Activated CD8-positive, alpha-beta memory T cell treated with anti-CD3 and anti-CD28 coated beads for 24 hours (primary cell): Measurements from ENCODE around the gene CDH8.
"Not testable (repeated sequence)": the region's sequence is repeated elsewhere in the genome, so short reads cannot be mapped to it uniquely, and the experiment has no call there.

Experiments used
- DNase-seq: peaks from one replicate; pipeline ENCODE4 v3.0.0-alpha.2; 2020

CDH8 gene

DNA sequence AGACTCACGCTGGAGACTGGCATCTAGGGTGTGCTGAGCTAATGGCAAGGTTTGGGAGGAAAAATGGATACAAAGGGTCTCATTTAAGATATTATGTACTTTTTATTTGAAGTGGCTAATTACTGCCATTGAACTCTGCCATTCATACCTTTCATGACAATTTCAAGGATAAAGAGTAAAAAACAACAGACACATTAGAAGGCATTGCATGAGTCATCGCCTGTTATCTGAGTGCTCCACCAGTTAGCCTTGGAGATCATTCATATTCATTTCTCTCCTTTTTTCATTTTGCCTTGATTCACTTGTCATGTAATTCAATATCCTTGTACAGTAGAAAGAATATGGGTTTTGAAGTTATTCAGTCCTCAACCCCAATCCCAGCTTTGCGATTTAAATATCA lies 109.5 kb downstream of the CDH8 start:
- no peak for DNase-seq

GRCh38 chr16:61923629-61924028 lies 112.6 kb downstream of the CDH8 start:
- no peak for DNase-seq

DNA sequence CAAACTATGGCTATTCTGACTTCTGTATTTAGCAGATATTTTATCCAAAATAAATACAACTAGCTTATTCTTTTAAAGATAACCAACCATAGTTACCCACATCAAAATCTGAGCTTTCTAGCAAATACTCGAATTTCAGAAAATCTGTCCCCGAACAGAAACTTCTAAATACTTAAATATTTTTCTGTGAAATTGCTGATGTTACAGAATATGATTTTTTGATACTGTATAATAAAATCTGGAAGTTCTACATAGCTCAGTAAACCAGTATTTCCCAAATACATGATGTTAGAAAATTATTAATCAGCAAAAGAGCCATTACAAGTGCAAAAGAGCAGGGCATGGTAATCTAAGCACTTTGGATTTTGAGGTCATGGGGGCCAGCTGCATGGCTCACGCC lies 114.9 kb downstream of the CDH8 start:
- no peak for DNase-seq

- DNase-seq, result not testable (repeated sequence)
Observed at GRCh38 chr16:61917865-61918826, 118.1 kb downstream of the CDH8 start.

GRCh38 chr16:61915569-61915968 lies 120.7 kb downstream of the CDH8 start:
- no peak for DNase-seq

DNA sequence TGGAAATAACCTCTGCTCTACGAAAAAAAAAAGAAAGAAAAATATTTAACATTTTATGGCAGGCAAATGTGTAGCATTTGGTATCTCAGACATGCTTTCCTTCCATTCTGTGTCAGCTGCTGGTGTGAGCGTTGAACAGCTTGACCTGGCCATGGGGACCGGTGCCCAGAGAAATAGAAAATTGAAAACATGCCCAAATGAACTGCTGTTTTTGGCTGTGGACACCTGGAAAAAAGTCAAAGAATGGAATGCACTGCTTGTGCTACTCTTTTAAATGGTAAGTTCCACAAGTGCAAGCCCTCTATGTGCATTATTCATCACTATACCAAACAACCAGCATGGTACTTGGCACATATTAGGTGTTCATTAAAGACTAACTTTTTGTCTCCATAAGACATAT lies 127.2 kb downstream of the CDH8 start:
- no peak for DNase-seq

GRCh38 chr16:61908426-61908825 lies 127.8 kb downstream of the CDH8 start:
- no peak for DNase-seq

DNA sequence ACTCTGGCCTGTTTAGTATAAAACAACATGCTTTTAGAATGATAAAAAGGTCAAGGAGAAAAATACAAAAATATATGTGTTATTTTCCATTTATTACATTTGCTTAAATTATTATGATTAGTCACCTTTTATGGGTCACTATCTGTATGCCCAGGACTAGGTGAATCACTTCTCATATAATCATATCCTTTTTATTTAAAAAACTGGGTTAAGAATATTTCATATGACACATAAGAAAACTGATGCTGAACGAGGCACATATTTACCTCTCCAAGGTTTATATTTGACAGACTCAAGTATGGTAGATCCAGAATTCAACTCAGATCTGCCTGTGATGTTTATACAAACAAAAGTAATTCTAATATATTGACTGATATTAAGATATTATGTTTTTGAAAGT lies 134.5 kb downstream of the CDH8 start:
- DNase-seq, result no peak

DNA sequence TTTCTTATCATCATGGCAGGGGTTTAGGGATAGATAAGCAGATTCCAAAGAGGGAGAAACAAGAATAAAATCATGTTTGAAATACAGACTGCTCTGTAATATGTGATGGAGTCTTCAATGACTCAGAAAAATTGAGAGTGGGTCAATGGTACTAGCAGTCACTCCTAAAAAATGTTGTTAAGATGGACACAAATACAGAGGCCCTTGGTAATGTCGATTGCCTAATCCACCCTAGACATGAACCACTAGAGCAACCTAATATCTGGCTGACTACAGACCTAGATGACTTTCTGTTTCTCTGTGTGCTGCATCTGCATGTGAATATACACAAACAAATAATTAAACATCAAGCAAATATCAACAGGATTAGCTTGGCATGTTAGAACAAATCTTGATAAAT lies 135.8 kb downstream of the CDH8 start:
- DNase-seq, result no peak

GRCh38 chr16:61897657-61898056 lies 138.6 kb downstream of the CDH8 start:
- DNase-seq, result no peak

DNA sequence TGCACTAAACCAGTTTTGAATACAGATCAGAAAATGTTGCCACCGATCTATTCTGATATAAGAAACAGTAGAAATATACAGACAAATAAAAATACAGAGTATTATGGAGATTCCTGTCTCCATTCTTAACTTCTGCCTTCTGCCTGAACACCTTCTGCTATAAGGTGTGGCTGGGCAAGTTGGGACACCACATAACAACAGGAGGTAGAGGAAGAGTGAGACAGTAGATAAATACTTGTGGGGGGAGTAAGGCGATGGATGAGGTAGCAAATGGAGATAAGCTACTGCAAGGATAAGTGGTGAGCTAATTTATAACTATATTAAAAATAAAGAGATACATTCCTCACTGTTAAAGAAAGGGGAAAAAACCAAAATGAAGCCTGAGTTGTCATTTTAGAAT lies 143.7 kb downstream of the CDH8 start:
- DNase-seq, result no peak

DNA sequence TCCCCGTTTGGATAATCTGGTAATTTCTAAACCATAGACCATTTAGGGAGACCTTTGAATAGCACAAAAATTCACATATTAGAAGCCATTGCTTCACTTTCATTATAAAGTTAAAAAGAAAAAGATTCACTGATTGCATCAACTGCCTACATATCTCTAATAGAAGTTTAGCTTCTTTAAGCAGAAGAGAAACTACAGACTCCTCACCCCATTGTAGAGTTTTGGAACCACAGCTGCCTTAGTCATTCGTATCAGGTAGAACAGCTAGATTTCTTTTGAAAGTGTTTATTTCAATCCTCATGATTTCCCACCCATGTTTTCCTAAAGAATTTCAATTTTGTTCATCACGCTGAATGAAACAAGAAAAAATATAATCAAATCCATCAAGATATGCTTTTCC lies 144.8 kb downstream of the CDH8 start:
- no peak for DNase-seq

GRCh38 chr16:61890386-61890785 lies 145.9 kb downstream of the CDH8 start:
- DNase-seq, result no peak

DNA sequence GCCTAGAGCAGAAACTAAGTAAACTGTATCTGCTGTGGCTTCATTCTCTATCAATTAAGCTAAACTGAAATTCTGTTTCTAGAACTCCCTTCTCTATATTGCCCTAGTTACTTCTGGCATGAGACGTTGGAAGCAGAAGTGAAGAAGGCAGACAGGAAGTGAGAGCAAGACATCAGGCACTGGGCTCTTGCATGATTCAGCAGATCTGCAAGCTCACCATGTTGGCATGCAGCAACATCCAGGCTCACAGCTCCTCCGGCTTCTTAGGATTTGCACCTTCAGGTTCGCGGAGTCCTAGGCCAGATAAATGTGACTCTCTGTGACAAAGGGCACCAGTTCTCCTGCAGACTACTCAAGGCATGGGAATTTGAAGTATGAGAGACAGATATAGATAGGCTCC lies 148.3 kb downstream of the CDH8 start:
- no peak for DNase-seq

DNA sequence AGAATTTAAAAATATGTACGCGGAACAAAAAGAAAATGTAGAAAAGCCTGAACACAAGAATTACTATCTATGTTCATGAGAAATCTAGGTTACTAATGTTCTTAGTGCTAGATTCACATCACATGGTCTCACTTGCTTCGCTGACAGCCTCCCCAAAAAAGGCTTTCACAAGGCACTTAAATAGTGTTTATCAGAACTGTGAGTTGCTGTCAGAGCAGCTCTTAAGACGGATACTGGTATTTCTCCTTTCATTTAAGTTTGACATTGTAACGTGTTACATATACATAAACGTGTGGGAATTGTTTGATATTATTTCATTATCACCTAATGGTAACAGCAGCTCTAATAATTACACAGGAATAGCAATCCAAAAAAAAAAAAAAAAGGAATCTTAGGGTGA lies 150.9 kb downstream of the CDH8 start:
- DNase-seq, result no peak

DNA sequence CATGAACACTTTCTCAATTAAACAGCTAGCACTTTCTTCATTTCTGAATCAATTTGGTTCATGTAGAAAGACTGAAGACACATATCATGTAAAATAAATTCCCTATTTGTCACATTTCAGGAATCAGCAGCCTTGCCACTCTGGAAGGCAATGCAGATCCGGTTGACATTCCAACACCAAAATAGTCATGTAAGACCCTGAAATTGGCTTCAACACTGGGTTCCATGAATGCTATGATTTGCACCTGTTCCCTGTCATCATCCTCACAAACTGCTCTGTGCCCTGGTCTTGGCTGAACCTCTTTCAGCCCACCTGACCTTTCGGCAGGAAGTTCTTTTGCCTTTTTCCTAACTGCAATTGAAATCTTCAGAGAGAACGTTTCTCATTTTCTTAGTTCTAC lies 156.9 kb downstream of the CDH8 start:
- no peak for DNase-seq

- DNase-seq, result no peak
Observed at GRCh38 chr16:61877436-61877835, 158.8 kb downstream of the CDH8 start.

DNA sequence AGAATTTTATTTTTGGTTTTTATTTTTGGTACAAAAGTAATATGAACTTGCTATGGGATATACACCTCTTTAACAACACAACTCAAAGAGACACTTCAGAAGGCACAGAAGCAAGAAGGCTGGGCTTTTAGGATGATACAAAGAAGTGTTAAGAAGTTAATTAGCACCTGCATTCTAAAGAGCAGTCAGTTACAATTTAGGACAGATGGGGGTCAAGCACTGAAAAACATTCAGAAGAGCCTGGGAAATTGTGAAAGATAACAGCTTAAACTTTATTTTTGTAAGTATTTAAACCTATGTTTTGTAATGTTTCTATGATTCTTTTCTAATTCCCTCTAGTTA lies 163.5 kb downstream of the CDH8 start:
- DNase-seq, result no peak

GRCh38 chr16:61871837-61872777 lies 164.1 kb downstream of the CDH8 start:
- no peak for DNase-seq

GRCh38 chr16:61862221-61863155 lies 173.8 kb downstream of the CDH8 start:
- no peak for DNase-seq

- DNase-seq, result no peak
Observed at GRCh38 chr16:61858988-61859387, 177.2 kb downstream of the CDH8 start.

- DNase-seq, result no peak
Observed at GRCh38 chr16:61842666-61843065, 193.6 kb downstream of the CDH8 start.
